H9 (cell line): Measurements from ENCODE around the gene GRID2. TPM values are rescaled to one million over a fixed set of nuclear protein-coding genes. Genes with fewer than 3 reads are reported as not detected.

Experiments
- DNase-seq: peaks from one replicate; pipeline ENCODE4 v3.0.0-alpha.2; 2017
- H2AFZ ChIP-seq: one replicate; pipeline ENCODE4 v1.6.1; 2013; ENCODE audit warnings: mild to moderate bottlenecking, low read length, control low read depth, moderate library complexity
- H2AK5ac ChIP-seq: 2 replicates; pipeline ENCODE4 v1.6.1; 2013; ENCODE audit warnings: low read length, control low read depth, mixed read lengths; ENCODE audit not compliant: insufficient read length
- H2BK120ac ChIP-seq: one replicate; pipeline ENCODE4 v1.6.1; 2013; ENCODE audit warnings: low read depth, mild to moderate bottlenecking, low read length, control low read depth, inconsistent platforms; ENCODE audit not compliant: poor library complexity, severe bottlenecking
- H2BK12ac ChIP-seq: 2 replicates; pipeline ENCODE4 v1.6.1; 2013; ENCODE audit warnings: low read length, control low read depth, mixed read lengths, low read depth; ENCODE audit not compliant: insufficient read length
- H2BK15ac ChIP-seq: 2 replicates; pipeline ENCODE4 v1.6.1; 2013; ENCODE audit warnings: low read depth, low read length, control low read depth
- H2BK20ac ChIP-seq: one replicate; pipeline ENCODE4 v1.6.1; 2013; ENCODE audit warnings: low read depth, mild to moderate bottlenecking, low read length, control low read depth, inconsistent platforms; ENCODE audit not compliant: poor library complexity, severe bottlenecking
- H2BK5ac ChIP-seq: 2 replicates; pipeline ENCODE4 v1.6.1; 2013; ENCODE audit warnings: low read length, control low read depth, mixed read lengths; ENCODE audit not compliant: insufficient read length
- H3K14ac ChIP-seq: 2 replicates; pipeline ENCODE4 v1.6.1; 2013; ENCODE audit warnings: low read length, control low read depth; ENCODE audit not compliant: insufficient read depth
- H3K18ac ChIP-seq: 2 replicates; pipeline ENCODE4 v1.6.1; 2013; ENCODE audit warnings: low read depth, mild to moderate bottlenecking, mixed read lengths, low read length, control low read depth; ENCODE audit not compliant: insufficient read length
- H3K23ac ChIP-seq: 2 replicates; pipeline ENCODE4 v1.6.1; 2013; ENCODE audit warnings: low read length, control low read depth, mixed read lengths, low read depth; ENCODE audit not compliant: insufficient read length
- H3K23me2 ChIP-seq: 2 replicates; pipeline ENCODE4 v1.6.1; 2013; ENCODE audit warnings: low read depth, mild to moderate bottlenecking, mixed read lengths, low read length, control low read depth; ENCODE audit not compliant: insufficient read length, poor library complexity, severe bottlenecking
- H3K27ac ChIP-seq: 2 replicates; pipeline ENCODE4 v1.5.1; 2013; ENCODE audit warnings: low read length, control low read depth, mixed read lengths, low read depth; ENCODE audit not compliant: insufficient read length
- H3K27me3 ChIP-seq: 2 replicates; pipeline ENCODE4 v1.6.1; 2013; ENCODE audit warnings: low read length, control low read depth, inconsistent platforms; ENCODE audit not compliant: insufficient read depth
- H3K4ac ChIP-seq: 2 replicates; pipeline ENCODE4 v1.6.1; 2013; ENCODE audit warnings: low read depth, mild to moderate bottlenecking, control low read depth, inconsistent platforms, low read length, moderate library complexity
- H3K4me1 ChIP-seq: 2 replicates; pipeline ENCODE4 v1.6.1; 2013; ENCODE audit warnings: low read length, control low read depth, inconsistent platforms; ENCODE audit not compliant: insufficient read depth
- H3K4me2 ChIP-seq: 2 replicates; pipeline ENCODE4 v1.6.1; 2013; ENCODE audit warnings: low read length, control low read depth, mixed read lengths; ENCODE audit not compliant: insufficient read length, insufficient read depth
- H3K56ac ChIP-seq: 2 replicates; pipeline ENCODE4 v1.6.1; 2013; ENCODE audit warnings: low read depth, mild to moderate bottlenecking, mixed read lengths, low read length, control low read depth; ENCODE audit not compliant: insufficient read length
- H3K79me1 ChIP-seq: 2 replicates; pipeline ENCODE4 v1.6.1; 2013; ENCODE audit warnings: low read depth, mild to moderate bottlenecking, moderate library complexity, low read length, control low read depth, inconsistent platforms; ENCODE audit not compliant: insufficient read depth, poor library complexity, severe bottlenecking
- H3K79me2 ChIP-seq: 2 replicates; pipeline ENCODE4 v1.6.1; 2013; ENCODE audit warnings: low read length, control low read depth, inconsistent platforms; ENCODE audit not compliant: insufficient read depth
- H3K9ac ChIP-seq: 2 replicates; pipeline ENCODE4 v1.6.1; 2013; ENCODE audit warnings: low read length, control low read depth, mixed read lengths; ENCODE audit not compliant: insufficient read length; ENCODE audit errors: extremely low read depth
- H3K9me3 ChIP-seq: one replicate; pipeline ENCODE4 v1.6.1; 2013; ENCODE audit warnings: low read depth, low read length, inconsistent platforms; ENCODE audit not compliant: control insufficient read depth
- H3T11ph ChIP-seq: one replicate; pipeline ENCODE4 v1.6.1; 2013; ENCODE audit warnings: mild to moderate bottlenecking, low read length, control low read depth, inconsistent platforms
- H4K20me1 ChIP-seq: one replicate; pipeline ENCODE4 v1.6.1; 2013; ENCODE audit not compliant: control insufficient read depth, insufficient read length, insufficient read depth
- H4K5ac ChIP-seq: 2 replicates; pipeline ENCODE4 v1.6.1; 2013; ENCODE audit warnings: low read depth, mild to moderate bottlenecking, mixed read lengths, low read length, control low read depth; ENCODE audit not compliant: insufficient read length
- H4K8ac ChIP-seq: replicated peaks from 2 replicates; pipeline ENCODE4 v1.6.1; 2013; ENCODE audit warnings: low read length, control low read depth, mixed read lengths, low read depth; ENCODE audit not compliant: insufficient read length
- H4K91ac ChIP-seq: 2 replicates; pipeline ENCODE4 v1.6.1; 2013; ENCODE audit warnings: low read depth, mild to moderate bottlenecking, moderate library complexity, mixed read lengths, low read length, control low read depth; ENCODE audit not compliant: insufficient read length
- H3K27ac Mint-ChIP-seq, 3 experiments: 2 replicates in 2 of 3; 3 replicates in 1 of 3; pipeline ENCODE4 v1.8.0; 2020 to 2021; ENCODE audit warnings: mixed read lengths in 3 of 3, mild to moderate bottlenecking in 1 of 3, moderate library complexity in 1 of 3
- H3K27me3 Mint-ChIP-seq: 2 replicates; pipeline ENCODE4 v1.8.0; 2021; ENCODE audit warnings: low read depth, mild to moderate bottlenecking, moderate library complexity, mixed read lengths
- H3K36me3 Mint-ChIP-seq, 3 experiments: 2 replicates in 2 of 3; 3 replicates in 1 of 3; pipeline ENCODE4 v1.8.0; 2020 to 2021; ENCODE audit warnings: low read depth in 3 of 3, mixed read lengths in 3 of 3; ENCODE audit not compliant: insufficient read depth in 1 of 3
- H3K4me1 Mint-ChIP-seq, 2 experiments: 2 replicates each; pipeline ENCODE4 v1.8.0; 2020; ENCODE audit warnings: mixed read lengths in 2 of 2
- H3K4me3 Mint-ChIP-seq, 2 experiments: 2 replicates in 1 of 2; 3 replicates in 1 of 2; pipeline ENCODE4 v1.8.0; 2020 to 2021; ENCODE audit warnings: mild to moderate bottlenecking in 2 of 2, mixed read lengths in 2 of 2, moderate library complexity in 1 of 2
- H3K9me3 Mint-ChIP-seq, 2 experiments: 2 replicates in 1 of 2; 3 replicates in 1 of 2; pipeline ENCODE4 v1.8.0; 2020; ENCODE audit warnings: mild to moderate bottlenecking in 2 of 2, mixed read lengths in 2 of 2, moderate library complexity in 1 of 2
- CTCF ChIP-seq: fragments of 200-600 bp; sonication (generic); conservative IDR thresholded peaks from 3 replicates; pipeline ENCODE4 v1.8.0; 2021; ENCODE audit warnings: antibody characterized with exemption, mild to moderate bottlenecking
- WGBS: extraction: QIAGEN DNeasy Blood & Tissue Kit; methylation state at CpG from one replicate; pipeline ENCODE4 v1.1.7; 2013; ENCODE audit warnings: missing lambda C conversion rate, low lambda C conversion rate, mixed read lengths; ENCODE audit not compliant: insufficient read length; ENCODE audit errors: extremely low coverage; 5-methylcytosine and 5-hydroxymethylcytosine counted together
- total RNA-seq: library from RNA; stranded (reverse); gene quantifications from 2 replicates; pipeline ENCODE4 v1.2.1, GENCODE V29; 2021

GRID2 gene
- total RNA-seq, 1 experiment from 2014 or later, result 21.8 TPM

GRCh38 chr4:93722446-93722845 lies 1418.7 kb downstream of the GRID2 start:
- no peaks in the 10 kb centered on the region for H3K79me2 ChIP-seq
- no peak overlapping the region for H4K5ac ChIP-seq
- no peak overlapping the region for H3K14ac ChIP-seq
- H2BK12ac ChIP-seq, result no peak overlapping the region
- H2AFZ ChIP-seq, result no peak overlapping the region
- H4K20me1 ChIP-seq, result no peaks in the 10 kb centered on the region
- H3K4me2 ChIP-seq, result no peak overlapping the region
- no peak overlapping the region for H3K27ac ChIP-seq
- H3K4me1 Mint-ChIP-seq, result no peaks in the 10 kb centered on the region
- no peaks in the 10 kb centered on the region; a peak in 1 of 7 replicates for H3K36me3 Mint-ChIP-seq
- H3K4ac ChIP-seq, result no peak overlapping the region
- H3K23ac ChIP-seq, result no peak overlapping the region
- no peak overlapping the region for H2BK120ac ChIP-seq
- H3K79me1 ChIP-seq, result no peaks in the 10 kb centered on the region
- no peaks in the 10 kb centered on the region for H3K4me1 ChIP-seq
- no peak overlapping the region for H3K18ac ChIP-seq
- no peak overlapping the region for H3K4me3 Mint-ChIP-seq
- no CpG with 5 or more reads among the region's 1 CpG for WGBS
- TF ChIP-seq CTCF, result no peak
- H4K91ac ChIP-seq, result no peak overlapping the region
- H3K9me3 ChIP-seq, result no peaks in the 10 kb centered on the region
- no peaks in the 10 kb centered on the region for H3K27me3 ChIP-seq
- H3K23me2 ChIP-seq, result no peaks in the 10 kb centered on the region
- no peaks in the 10 kb centered on the region for H3K27me3 Mint-ChIP-seq
- H3K9me3 Mint-ChIP-seq, result peaks cover 0 to 5% of the 10 kb centered on the region in 2 experiments; a peak in 2 of 5 replicates
- no peak overlapping the region for H2BK20ac ChIP-seq
- H3K56ac ChIP-seq, result no peak overlapping the region
- no peak for DNase-seq
- no peak overlapping the region for H2AK5ac ChIP-seq
- H2BK5ac ChIP-seq, result no peak overlapping the region
- H3K27ac Mint-ChIP-seq, result no peak overlapping the region
- H3K9ac ChIP-seq, result no peak overlapping the region
- H4K8ac ChIP-seq, result no peak overlapping the region
- H3T11ph ChIP-seq, result no peak overlapping the region
- H2BK15ac ChIP-seq, result no peak overlapping the region
